ENCODE results near the gene C1GALT1. TPM values are rescaled to one million over a fixed set of nuclear protein-coding genes. Genes with fewer than 3 reads are reported as not detected.
A peak's percentile ranks its signal among the peaks of the same experiment; 100 is the strongest.
"Not testable (repeated sequence)": the region's sequence is repeated elsewhere in the genome, so short reads cannot be mapped to it uniquely, and the experiment has no call there.

The C1GALT1 gene
- total and polyA plus RNA-seq, 9 of the 15 experiments (the other 6 are each of a cell fraction or from before 2014, with no cell fraction given), result 5.0 to 33.2 (median 24.1) TPM

DNA sequence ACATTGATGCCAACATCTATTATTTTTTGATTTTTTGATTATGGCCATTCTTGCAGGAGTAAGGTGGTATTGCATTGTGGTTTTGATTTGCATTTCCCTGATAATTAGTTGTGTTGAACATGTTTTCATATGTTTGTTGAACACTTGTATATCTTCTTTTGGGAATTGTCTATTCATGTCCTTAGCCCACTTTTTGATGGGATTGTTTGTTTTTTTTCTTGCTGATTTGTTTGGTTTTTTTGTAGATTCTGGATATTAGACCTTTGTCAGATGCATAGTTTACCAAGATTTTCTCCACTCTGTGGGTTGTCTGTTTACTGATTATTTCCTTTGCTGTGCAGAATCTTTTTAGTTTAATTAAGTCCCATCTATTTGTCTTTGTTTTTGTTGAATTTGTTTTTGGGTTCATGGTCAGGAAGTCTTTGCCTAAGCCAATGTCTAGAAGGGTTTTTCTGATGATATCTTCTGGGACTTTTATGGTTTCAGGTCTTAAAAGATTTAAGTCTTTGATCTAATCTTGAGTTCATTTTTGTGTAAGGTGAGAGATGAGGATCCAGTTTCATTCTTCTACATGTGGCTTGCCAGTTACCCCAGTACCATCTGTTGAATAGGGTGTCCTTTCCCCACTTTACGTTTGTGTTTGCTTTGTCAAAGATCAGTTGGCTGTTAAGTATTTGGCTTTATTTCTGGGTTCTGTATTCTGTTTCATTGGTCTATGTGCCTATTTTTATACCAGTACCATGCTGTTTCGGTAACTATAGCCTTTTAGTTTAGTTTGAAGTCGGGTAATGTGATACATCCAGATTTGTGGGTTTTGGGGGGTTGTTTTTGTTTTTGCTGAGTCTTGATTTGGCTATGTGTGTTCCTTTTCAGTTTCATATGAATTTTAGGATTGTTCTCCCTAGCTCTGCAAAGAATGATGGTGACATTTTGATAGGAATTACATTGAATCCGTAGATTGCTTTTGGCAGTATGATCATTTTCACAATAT is 10.7 kb downstream of the C1GALT1 start:
- FAIRE-seq; H3K36me3 ChIP-seq (ENCODE audit: control insufficient read depth, insufficient read depth, low read length); H3K4me3 ChIP-seq; in situ Hi-C loops (cut with MboI); H3K4me1 ChIP-seq (replicated peaks in 1 of 2; ENCODE audit: control insufficient read depth in 2 of 2, insufficient read depth in 2 of 2, low read length in 2 of 2); POLR2A ChIA-PET; H3K4me2 ChIP-seq (ENCODE audit: insufficient read depth, low read length); H3K9me1 ChIP-seq (ENCODE audit: control insufficient read depth, insufficient read depth, low read length); CTCF ChIA-PET (ENCODE audit: low intra/inter-chr PET ratio); H3K9me3 ChIP-seq (replicated peaks; ENCODE audit: control insufficient read depth, insufficient read depth, low read depth, low read length); H2AFZ ChIP-seq (ENCODE audit: low read depth, low read length); DNase-seq (ENCODE audit: extremely low read depth in 1 of 4, low spot score in 3 of 4); H3K27ac ChIP-seq (ENCODE audit: extremely low read depth, low read depth, low read length); H3K27me3 ChIP-seq (ENCODE audit: control insufficient read depth in 2 of 2, insufficient read depth in 2 of 2, low read length in 2 of 2); H4K20me1 ChIP-seq (replicated peaks; ENCODE audit: control insufficient read depth, insufficient read depth, low read length); H3K9ac ChIP-seq (ENCODE audit: insufficient read depth in 1 of 2, low read depth in 2 of 2, low read length in 2 of 2); intact Hi-C loops (cut with micrococcal nuclease); BruUV-seq (replicated peaks); ATAC-seq: not testable (repeated sequence)
- peaks cover 73% of the 10 kb centered on the region for H3K79me2 ChIP-seq (ENCODE audit: control insufficient read depth, insufficient read depth, low read length)
- 89% methylated on average over 4 of the region's 4 CpGs for WGBS (ENCODE audit: insufficient coverage, low coverage, missing lambda C conversion rate)
- peak; percentile 42; the same call in 1 of the 2 replicates for TF ChIP-seq ZNF316 (IDR thresholded peaks at IDR 0.05)

- BruUV-seq (replicated peaks); DNase-seq (ENCODE audit: extremely low read depth in 1 of 4, low spot score in 3 of 4); CTCF ChIA-PET (ENCODE audit: low intra/inter-chr PET ratio); H3K4me2 ChIP-seq (ENCODE audit: insufficient read depth, low read length); POLR2A ChIA-PET; H3K4me3 ChIP-seq; H2AFZ ChIP-seq (ENCODE audit: low read depth, low read length); H3K36me3 ChIP-seq (ENCODE audit: control insufficient read depth, insufficient read depth, low read length); H3K9ac ChIP-seq (ENCODE audit: insufficient read depth in 1 of 2, low read depth in 2 of 2, low read length in 2 of 2); H3K27ac ChIP-seq (ENCODE audit: extremely low read depth, low read depth, low read length); H3K27me3 ChIP-seq (ENCODE audit: control insufficient read depth in 2 of 2, insufficient read depth in 2 of 2, low read length in 2 of 2); H3K4me1 ChIP-seq (replicated peaks in 1 of 2; ENCODE audit: control insufficient read depth in 2 of 2, insufficient read depth in 2 of 2, low read length in 2 of 2); H4K20me1 ChIP-seq (replicated peaks; ENCODE audit: control insufficient read depth, insufficient read depth, low read length); intact Hi-C loops (cut with micrococcal nuclease); H3K9me1 ChIP-seq (ENCODE audit: control insufficient read depth, insufficient read depth, low read length); H3K9me3 ChIP-seq (replicated peaks; ENCODE audit: control insufficient read depth, insufficient read depth, low read depth, low read length); in situ Hi-C loops (cut with MboI); ATAC-seq; FAIRE-seq: not testable (repeated sequence)
- peaks cover 47% of the 10 kb centered on the region for H3K79me2 ChIP-seq (ENCODE audit: control insufficient read depth, insufficient read depth, low read length)
- 64% methylated on average over 3 of the region's 3 CpGs for WGBS (ENCODE audit: insufficient coverage, low coverage, missing lambda C conversion rate)
Observed at GRCh38 chr7:7199592-7199991, 17.2 kb downstream of the C1GALT1 start.

DNA sequence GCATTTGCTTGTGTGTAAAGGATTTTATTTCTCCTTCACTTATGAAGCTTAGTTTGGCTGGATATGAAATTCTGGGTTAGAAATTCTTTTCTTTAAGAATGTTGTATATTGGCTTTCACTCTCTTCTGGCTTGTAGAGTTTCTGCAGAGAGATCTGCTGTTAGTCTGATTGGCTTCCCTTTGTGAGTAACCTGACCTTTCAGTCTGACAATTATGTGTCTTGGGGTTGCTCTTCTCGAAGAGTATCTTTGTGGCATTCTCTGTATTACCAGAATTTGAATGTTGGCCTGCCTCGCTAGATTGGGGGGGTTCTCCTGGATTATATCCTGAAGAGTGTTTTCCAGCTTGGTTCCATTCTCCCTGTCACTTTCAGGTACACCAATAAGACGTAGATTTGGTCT is 17.9 kb downstream of the C1GALT1 start:
- H3K9me1 ChIP-seq (ENCODE audit: control insufficient read depth, insufficient read depth, low read length); H3K27me3 ChIP-seq (ENCODE audit: control insufficient read depth in 2 of 2, insufficient read depth in 2 of 2, low read length in 2 of 2); H3K4me1 ChIP-seq (replicated peaks in 1 of 2; ENCODE audit: control insufficient read depth in 2 of 2, insufficient read depth in 2 of 2, low read length in 2 of 2); H3K4me3 ChIP-seq; H2AFZ ChIP-seq (ENCODE audit: low read depth, low read length); DNase-seq (ENCODE audit: extremely low read depth in 1 of 4, low spot score in 3 of 4); intact Hi-C loops (cut with micrococcal nuclease); CTCF ChIA-PET (ENCODE audit: low intra/inter-chr PET ratio); BruUV-seq (replicated peaks); H4K20me1 ChIP-seq (replicated peaks; ENCODE audit: control insufficient read depth, insufficient read depth, low read length); H3K9ac ChIP-seq (ENCODE audit: insufficient read depth in 1 of 2, low read depth in 2 of 2, low read length in 2 of 2); in situ Hi-C loops (cut with MboI); H3K36me3 ChIP-seq (ENCODE audit: control insufficient read depth, insufficient read depth, low read length); H3K27ac ChIP-seq (ENCODE audit: extremely low read depth, low read depth, low read length); ATAC-seq; H3K4me2 ChIP-seq (ENCODE audit: insufficient read depth, low read length); FAIRE-seq; H3K9me3 ChIP-seq (replicated peaks; ENCODE audit: control insufficient read depth, insufficient read depth, low read depth, low read length): not testable (repeated sequence)
- peaks cover 47% of the 10 kb centered on the region for H3K79me2 ChIP-seq (ENCODE audit: control insufficient read depth, insufficient read depth, low read length)
- 84% methylated on average over 3 of the region's 3 CpGs for whole genome bisulfite sequencing (ENCODE audit: insufficient coverage, low coverage, missing lambda C conversion rate)
- POLR2A ChIA-PET, result interaction anchor here (1.6 kb wide), 1 partner anchor 17 kb away, joined by 4 read pairs; no protein-coding TSS in a partner anchor

Data from K562 (cell line).